Neural progenitor cell (in vitro differentiated cells): ENCODE data around the gene MBP. TPM values are rescaled to one million over a fixed set of nuclear protein-coding genes. Genes with fewer than 3 reads are reported as not detected.
"Not testable (repeated sequence)": the region's sequence is repeated elsewhere in the genome, so short reads cannot be mapped to it uniquely, and the experiment has no call there.

Experiments
- DNase-seq: peaks from one replicate; pipeline ENCODE4 v3.0.0-alpha.2; 2016; ENCODE audit warnings: low spot score
- H2AFZ ChIP-seq: fragments of 200-600 bp; sonication (generic); replicated peaks from 2 replicates; pipeline ENCODE4 v1.6.1; 2016; ENCODE audit warnings: antibody characterized with exemption
- H3F3A ChIP-seq: fragments of 200-600 bp; sonication (generic); 2 replicates; pipeline ENCODE4 v1.6.1; 2016; ENCODE audit warnings: antibody characterized with exemption, low read depth
- H3K27ac ChIP-seq: fragments of 200-600 bp; sonication (generic); 2 replicates; pipeline ENCODE4 v1.5.1; 2016; ENCODE audit warnings: mild to moderate bottlenecking
- H3K27me3 ChIP-seq: fragments of 200-600 bp; sonication (generic); 2 replicates; pipeline ENCODE4 v1.6.1; 2016; ENCODE audit warnings: mild to moderate bottlenecking, moderate library complexity
- H3K36me3 ChIP-seq: fragments of 200-600 bp; sonication (generic); 2 replicates; pipeline ENCODE4 v1.5.1; 2016
- H3K4me1 ChIP-seq: fragments of 200-600 bp; sonication (generic); 2 replicates; pipeline ENCODE4 v1.6.1; 2016; ENCODE audit warnings: mixed run types
- H3K4me2 ChIP-seq: fragments of 200-600 bp; sonication (generic); 2 replicates; pipeline ENCODE4 v1.6.1; 2016
- H3K4me3 ChIP-seq: fragments of 200-600 bp; sonication (generic); 2 replicates; pipeline ENCODE4 v1.5.1; 2016
- H3K79me2 ChIP-seq: fragments of 200-600 bp; sonication (generic); 2 replicates; pipeline ENCODE4 v1.6.1; 2016; ENCODE audit warnings: low read depth
- H3K9ac ChIP-seq: fragments of 200-600 bp; sonication (generic); 2 replicates; pipeline ENCODE4 v1.6.1; 2016
- H3K9me3 ChIP-seq: fragments of 200-600 bp; sonication (generic); 2 replicates; pipeline ENCODE4 v1.5.1; 2016; ENCODE audit warnings: low read depth
- H4K20me1 ChIP-seq: fragments of 200-600 bp; sonication (generic); 2 replicates; pipeline ENCODE4 v1.6.1; 2016; ENCODE audit warnings: low read depth
- H3K27ac Mint-ChIP-seq: 3 replicates; pipeline ENCODE4 v1.8.0; 2021; ENCODE audit warnings: mixed read lengths
- H3K27me3 Mint-ChIP-seq: 2 replicates; pipeline ENCODE4 v1.8.0; 2022; ENCODE audit warnings: low read depth, mild to moderate bottlenecking, inconsistent platforms, moderate library complexity, mixed read lengths; ENCODE audit not compliant: insufficient read depth
- H3K36me3 Mint-ChIP-seq: 3 replicates; pipeline ENCODE4 v1.8.0; 2021; ENCODE audit warnings: mixed read lengths
- H3K4me1 Mint-ChIP-seq: 3 replicates; pipeline ENCODE4 v1.8.0; 2021; ENCODE audit warnings: mixed read lengths
- H3K4me3 Mint-ChIP-seq: 3 replicates; pipeline ENCODE4 v1.8.0; 2021; ENCODE audit warnings: mild to moderate bottlenecking, moderate library complexity, mixed read lengths
- H3K9me3 Mint-ChIP-seq: 3 replicates; pipeline ENCODE4 v1.8.0; 2020; ENCODE audit warnings: mixed read lengths
- EZH2 ChIP-seq: fragments of 200-600 bp; sonication (generic); IDR thresholded peaks from 2 replicates; pipeline ENCODE4 v1.6.1; 2017; ENCODE audit warnings: antibody characterized with exemption, mild to moderate bottlenecking, moderate library complexity
- EZH2phosphoT487 ChIP-seq: fragments of 200-600 bp; sonication (generic); IDR thresholded peaks from 2 replicates; pipeline ENCODE4 v1.6.1; 2017; ENCODE audit warnings: antibody characterized with exemption
- total RNA-seq: library from RNA; depleted of rRNA; stranded (reverse); fragments of >200 nt; gene quantifications from 2 replicates; pipeline ENCODE4 v1.2.3, GENCODE V29; 2015; ENCODE audit warnings: low replicate concordance
- TF ChIP-seq, protein P1 (sequence below): fragments of 200-600 bp; sonication (generic); IDR thresholded peaks from 2 replicates; pipeline ENCODE4 v1.5.1; 2017; ENCODE audit warnings: antibody characterized with exemption, mild to moderate bottlenecking

MBP gene
- total RNA-seq, 1 donor from 2014 or later: 0.64 TPM

GRCh38 chr18:76992226-76993084, 140.1 kb downstream of the MBP start:
- no peaks in the 10 kb centered on the region for H3K27me3 ChIP-seq
- Mint-ChIP-seq H3K27me3 (peaks cover 8% of the 10 kb centered on the region), H3K27ac (no peak overlapping the region), H3K36me3 (no peaks in the 10 kb centered on the region), H3K9me3 (peaks cover 2% of the 10 kb centered on the region), H3K4me3 (no peak overlapping the region), H3K4me1 (peaks cover 17% of the 10 kb centered on the region)
- H3K9me3 ChIP-seq: no peaks in the 10 kb centered on the region
- H3K36me3 ChIP-seq: no peaks in the 10 kb centered on the region
- H3K4me1 ChIP-seq: peaks cover 30% of the 10 kb centered on the region
- no peaks in the 10 kb centered on the region for H4K20me1 ChIP-seq
- TF ChIP-seq, protein P1, sequence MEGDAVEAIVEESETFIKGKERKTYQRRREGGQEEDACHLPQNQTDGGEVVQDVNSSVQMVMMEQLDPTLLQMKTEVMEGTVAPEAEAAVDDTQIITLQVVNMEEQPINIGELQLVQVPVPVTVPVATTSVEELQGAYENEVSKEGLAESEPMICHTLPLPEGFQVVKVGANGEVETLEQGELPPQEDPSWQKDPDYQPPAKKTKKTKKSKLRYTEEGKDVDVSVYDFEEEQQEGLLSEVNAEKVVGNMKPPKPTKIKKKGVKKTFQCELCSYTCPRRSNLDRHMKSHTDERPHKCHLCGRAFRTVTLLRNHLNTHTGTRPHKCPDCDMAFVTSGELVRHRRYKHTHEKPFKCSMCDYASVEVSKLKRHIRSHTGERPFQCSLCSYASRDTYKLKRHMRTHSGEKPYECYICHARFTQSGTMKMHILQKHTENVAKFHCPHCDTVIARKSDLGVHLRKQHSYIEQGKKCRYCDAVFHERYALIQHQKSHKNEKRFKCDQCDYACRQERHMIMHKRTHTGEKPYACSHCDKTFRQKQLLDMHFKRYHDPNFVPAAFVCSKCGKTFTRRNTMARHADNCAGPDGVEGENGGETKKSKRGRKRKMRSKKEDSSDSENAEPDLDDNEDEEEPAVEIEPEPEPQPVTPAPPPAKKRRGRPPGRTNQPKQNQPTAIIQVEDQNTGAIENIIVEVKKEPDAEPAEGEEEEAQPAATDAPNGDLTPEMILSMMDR: no peak
- TF ChIP-seq EZH2phosphoT487: no peak
- H3K4me2 ChIP-seq: peak overlapping the region; percentile 22
- H2AFZ ChIP-seq: peak overlapping the region; percentile 32
- H3K4me3 ChIP-seq: no peak overlapping the region
- H3K9ac ChIP-seq: no peak overlapping the region
- no peak overlapping the region for H3K27ac ChIP-seq
- peak; percentile 50 for DNase-seq
- H3F3A ChIP-seq: peaks cover 7% of the 10 kb centered on the region
- no peaks in the 10 kb centered on the region for H3K79me2 ChIP-seq

DNA sequence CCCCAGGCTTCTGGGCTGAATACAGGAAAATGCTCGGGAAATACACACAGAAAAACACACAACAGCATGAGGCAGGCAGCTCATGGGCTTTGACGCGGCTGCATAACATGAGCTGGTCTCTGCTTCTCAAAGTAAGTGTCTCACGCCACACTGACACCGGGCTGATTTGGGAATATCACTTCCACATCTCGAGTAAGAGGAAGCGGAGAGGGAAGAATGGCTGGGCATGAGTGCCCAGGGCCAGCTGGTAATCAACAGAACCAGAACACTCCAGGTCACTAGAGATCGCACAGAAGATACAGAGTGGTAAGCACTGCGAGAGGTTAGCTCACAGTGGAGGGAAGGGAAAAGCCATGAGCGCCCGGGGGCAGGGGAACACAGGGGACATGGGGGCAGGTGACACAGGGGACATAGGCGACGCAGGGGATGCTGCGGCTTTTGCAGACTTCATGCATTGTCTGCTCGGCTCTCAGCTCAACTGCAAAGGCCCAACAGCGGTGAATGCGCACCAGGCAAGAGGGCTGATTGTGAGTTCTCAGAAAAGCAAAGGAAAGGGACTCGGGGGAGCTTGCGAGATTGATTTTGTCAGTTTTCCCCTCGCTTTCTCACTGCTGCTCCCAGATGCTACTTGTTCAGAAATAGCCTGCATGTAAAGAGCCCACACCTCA, 141.4 kb downstream of the MBP start:
- Histone ChIP-seq H3K9ac (no peak overlapping the region), H3K4me2 (no peak overlapping the region), H3K4me1 (peaks cover 17% of the 10 kb centered on the region), H3K9me3 (no peaks in the 10 kb centered on the region), H3K4me3 (no peak overlapping the region), H4K20me1 (no peaks in the 10 kb centered on the region), H3K79me2 (no peaks in the 10 kb centered on the region), H3K27ac (no peak overlapping the region), H2AFZ (peak overlapping the region; percentile 32), H3F3A (peaks cover 4% of the 10 kb centered on the region), H3K36me3 (no peaks in the 10 kb centered on the region), H3K27me3 (no peaks in the 10 kb centered on the region)
- DNase-seq: no peak
- Mint-ChIP-seq H3K27ac (peak overlapping the region; percentile 3), H3K4me3 (no peak overlapping the region), H3K27me3 (peaks cover 8% of the 10 kb centered on the region), H3K4me1 (peaks cover 19% of the 10 kb centered on the region), H3K9me3 (peaks cover 2% of the 10 kb centered on the region), H3K36me3 (no peaks in the 10 kb centered on the region)
- TF ChIP-seq EZH2phosphoT487 (no peak), EZH2 (no peak)
- TF ChIP-seq, protein P1: no peak

GRCh38 chr18:76990343-76991020, 142.1 kb downstream of the MBP start:
- not testable (repeated sequence) for H3K4me2 ChIP-seq, H4K20me1 ChIP-seq, H3K36me3 ChIP-seq, H3K9me3 ChIP-seq, H3K27me3 ChIP-seq, H3F3A ChIP-seq, H2AFZ ChIP-seq, H3K27me3 Mint-ChIP-seq, H3K4me3 Mint-ChIP-seq, H3K36me3 Mint-ChIP-seq, H3K27ac Mint-ChIP-seq, H3K79me2 ChIP-seq, H3K9ac ChIP-seq, H3K9me3 Mint-ChIP-seq, DNase-seq, H3K4me3 ChIP-seq, H3K27ac ChIP-seq
- H3K4me1 Mint-ChIP-seq: peaks cover 19% of the 10 kb centered on the region
- peaks cover 11% of the 10 kb centered on the region for H3K4me1 ChIP-seq
